Activated CD8-positive, alpha-beta T cell treated with anti-CD3 and anti-CD28 coated beads, Interleukin-2, amount 10 ng/mL, durations not matched to agents 7 days and 5 days (primary cell): ENCODE data around the gene TRAM2. TPM values are rescaled to one million over a fixed set of nuclear protein-coding genes. Genes with fewer than 3 reads are reported as not detected.

Experiments used
- ATAC-seq: fragments of 150-1000 bp; cut with Tn5 transposase; one replicate; pipeline ENCODE4 v1.10.0; 2021; ENCODE audit warnings: moderate library complexity
- CTCF ChIA-PET: fragments of 350-600 bp; sonication (Branson Sonifier 250); formaldehyde crosslinking; loops from one replicate; lab custom pipeline; 2021; ENCODE audit warnings: antibody characterized with exemption; lab: Charles Lee
- POLR2A ChIA-PET: fragments of 350-600 bp; sonication (Branson Sonifier 250); formaldehyde crosslinking; loops from one replicate; lab custom pipeline; 2021; ENCODE audit warnings: antibody characterized with exemption; lab: Charles Lee
- DNase-seq: peaks from one replicate; pipeline ENCODE4 v3.0.0-alpha.2; 2020
- H3K27ac Mint-ChIP-seq: one replicate; pipeline ENCODE4 v1.8.0; 2021; ENCODE audit warnings: mild to moderate bottlenecking, mixed read lengths
- H3K27me3 Mint-ChIP-seq: one replicate; pipeline ENCODE4 v1.8.0; 2021; ENCODE audit warnings: low read depth, mixed read lengths
- H3K36me3 Mint-ChIP-seq: one replicate; pipeline ENCODE4 v1.8.0; 2021; ENCODE audit warnings: low read depth, mixed read lengths
- H3K4me1 Mint-ChIP-seq: one replicate; pipeline ENCODE4 v1.8.0; 2021; ENCODE audit warnings: low read depth, mixed read lengths
- H3K4me3 Mint-ChIP-seq: one replicate; pipeline ENCODE4 v1.8.0; 2021; ENCODE audit warnings: mild to moderate bottlenecking, mixed read lengths
- H3K9me3 Mint-ChIP-seq: one replicate; pipeline ENCODE4 v1.8.0; 2022; ENCODE audit warnings: mixed read lengths; ENCODE audit not compliant: insufficient read depth
- total RNA-seq, 2 experiments: library from RNA; stranded (reverse); gene quantifications; one replicate each; pipeline ENCODE4 v1.2.3, GENCODE V29; 2021

Gene TRAM2
- total RNA-seq, 2 experiments from 2014 or later: 1.4 TPM

DNA sequence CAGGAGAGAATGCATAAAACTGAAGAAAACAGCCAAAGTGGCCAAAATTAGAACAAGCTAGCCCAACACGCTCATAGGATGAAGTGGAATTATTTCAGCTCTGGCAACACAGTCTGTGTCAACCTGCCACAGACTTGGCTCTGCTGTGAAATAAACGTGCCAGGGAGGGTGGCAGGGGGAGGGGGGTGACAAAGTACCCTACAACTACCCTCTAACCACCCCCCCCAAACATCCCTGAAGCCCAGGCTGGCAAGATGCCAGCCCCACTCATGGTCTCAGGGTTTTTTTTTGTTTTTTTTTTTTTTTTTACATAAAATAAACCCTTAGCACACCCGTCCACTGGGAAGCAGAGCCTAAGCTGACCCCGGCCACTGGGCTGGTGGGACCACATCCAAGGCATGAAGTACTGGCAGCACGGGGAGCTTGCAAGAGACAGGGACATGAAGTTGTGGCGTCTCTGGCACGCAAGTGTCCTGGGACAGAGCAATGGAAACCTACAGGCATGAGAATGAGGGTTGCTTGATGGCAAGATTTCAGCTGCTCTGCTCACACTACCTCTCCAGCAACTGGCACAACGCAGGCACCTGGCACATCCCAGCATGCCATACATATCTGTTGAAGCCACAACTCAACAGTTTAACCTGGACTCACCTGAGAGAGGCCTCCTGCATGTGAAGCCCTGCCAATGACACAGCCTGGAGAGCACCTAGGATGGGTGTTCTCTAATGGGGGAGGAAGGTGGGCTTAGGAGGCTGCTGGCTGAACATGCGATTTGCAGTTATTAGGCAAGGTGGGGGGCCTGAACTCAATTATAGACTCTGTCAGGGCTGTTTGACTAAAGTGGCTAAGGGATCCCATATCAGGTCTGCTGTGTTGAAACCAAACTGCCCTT is 76.4 kb downstream of the TRAM2 start:
- ATAC-seq (no peak), DNase-seq (no peak)
- Mint-ChIP-seq H3K4me3 (no peak overlapping the region), H3K4me1 (no peaks in the 10 kb centered on the region), H3K27me3 (no peaks in the 10 kb centered on the region), H3K27ac (no peak overlapping the region), H3K9me3 (no peaks in the 10 kb centered on the region), H3K36me3 (no peaks in the 10 kb centered on the region)
- POLR2A ChIA-PET: no interaction called here
- CTCF ChIA-PET: no interaction called here

DNA sequence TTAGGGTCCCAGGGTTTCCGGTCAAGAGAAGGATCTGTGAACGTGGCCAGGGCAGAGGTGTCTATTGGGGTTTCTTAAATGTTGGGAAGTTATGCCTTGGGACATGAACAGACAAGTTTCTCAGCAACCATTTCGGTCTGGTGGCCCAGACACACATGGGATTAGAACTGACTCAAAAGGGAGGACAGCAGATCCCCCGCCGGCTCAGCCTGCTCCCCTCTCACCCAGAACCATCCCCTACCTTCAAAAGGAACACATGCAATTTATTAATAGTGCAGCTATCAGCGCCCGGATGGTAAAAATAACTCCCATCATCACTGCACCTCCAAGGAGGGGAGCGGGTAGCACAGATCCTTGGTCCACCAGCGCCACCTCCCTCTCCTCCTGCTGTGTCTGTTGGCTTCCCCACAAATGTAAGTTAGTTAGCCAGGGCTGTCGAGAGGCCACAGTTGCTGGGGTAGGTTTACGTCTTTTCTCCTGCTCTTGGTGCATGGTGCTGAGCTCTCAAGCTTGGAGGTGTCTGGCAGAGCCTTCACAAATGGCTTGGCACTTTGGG is 77.1 kb downstream of the TRAM2 start:
- Mint-ChIP-seq H3K4me1 (no peaks in the 10 kb centered on the region), H3K27ac (no peak overlapping the region), H3K36me3 (no peaks in the 10 kb centered on the region), H3K9me3 (no peaks in the 10 kb centered on the region), H3K4me3 (no peak overlapping the region), H3K27me3 (no peaks in the 10 kb centered on the region)
- CTCF ChIA-PET: no interaction called here
- DNase-seq (no peak), ATAC-seq (no peak)
- POLR2A ChIA-PET: no interaction called here

DNA sequence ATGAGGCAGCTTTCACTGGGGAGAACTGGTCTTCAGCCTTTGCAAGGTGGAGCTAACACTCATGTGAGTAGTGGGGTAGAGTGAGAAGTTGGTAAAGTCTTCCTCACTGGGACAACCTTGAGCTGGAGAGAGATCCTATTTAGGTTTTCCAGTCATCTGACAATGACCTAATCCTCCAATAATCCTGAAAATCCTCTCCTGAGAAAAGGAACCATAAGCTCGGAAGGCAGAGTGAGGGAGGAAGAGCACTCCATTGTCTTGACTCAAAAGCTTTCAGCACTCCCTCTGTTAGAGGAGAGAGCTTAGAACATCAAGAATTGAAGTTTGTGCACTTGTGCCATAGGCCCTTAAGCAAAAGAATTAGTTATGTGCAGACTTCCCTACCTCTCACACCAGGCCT is 77.8 kb downstream of the TRAM2 start:
- Mint-ChIP-seq H3K4me3 (no peak overlapping the region), H3K27me3 (no peaks in the 10 kb centered on the region), H3K9me3 (no peaks in the 10 kb centered on the region), H3K36me3 (no peaks in the 10 kb centered on the region), H3K4me1 (peaks cover under 1% of the 10 kb centered on the region), H3K27ac (no peak overlapping the region)
- CTCF ChIA-PET: no interaction called here
- ATAC-seq: no peak
- no peak for DNase-seq
- POLR2A ChIA-PET: no interaction called here

DNA sequence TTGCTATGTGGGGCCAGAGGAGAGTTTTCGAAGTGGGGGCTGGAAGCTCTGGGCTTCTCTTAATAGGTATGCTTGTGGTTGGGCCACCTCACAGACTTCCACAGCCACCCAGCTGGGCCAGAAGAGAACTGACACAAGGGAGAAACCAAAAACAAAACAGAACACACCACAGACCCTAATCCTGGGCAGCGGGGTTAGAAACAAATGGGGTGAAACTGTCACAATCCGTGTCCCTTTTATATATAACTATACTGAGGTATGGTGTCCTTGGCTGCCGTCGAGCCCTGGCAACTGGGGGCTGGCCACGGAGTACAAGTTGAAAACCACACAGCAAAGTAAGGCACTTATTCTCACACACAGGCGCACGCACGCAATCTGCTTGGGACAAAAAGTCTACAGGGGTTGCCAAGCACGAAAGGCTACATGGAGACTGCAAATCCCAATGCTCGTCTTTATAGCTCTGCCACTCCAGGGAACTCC is 78.3 kb downstream of the TRAM2 start:
- H3K27me3 Mint-ChIP-seq: no peaks in the 10 kb centered on the region
- H3K36me3 Mint-ChIP-seq: no peaks in the 10 kb centered on the region
- no peak overlapping the region for H3K27ac Mint-ChIP-seq
- ChIA-PET CTCF (no interaction called here), POLR2A (no interaction called here)
- no peak for DNase-seq
- no peaks in the 10 kb centered on the region for H3K9me3 Mint-ChIP-seq
- H3K4me1 Mint-ChIP-seq: peaks cover 5% of the 10 kb centered on the region
- H3K4me3 Mint-ChIP-seq: no peak overlapping the region
- ATAC-seq: no peak

DNA sequence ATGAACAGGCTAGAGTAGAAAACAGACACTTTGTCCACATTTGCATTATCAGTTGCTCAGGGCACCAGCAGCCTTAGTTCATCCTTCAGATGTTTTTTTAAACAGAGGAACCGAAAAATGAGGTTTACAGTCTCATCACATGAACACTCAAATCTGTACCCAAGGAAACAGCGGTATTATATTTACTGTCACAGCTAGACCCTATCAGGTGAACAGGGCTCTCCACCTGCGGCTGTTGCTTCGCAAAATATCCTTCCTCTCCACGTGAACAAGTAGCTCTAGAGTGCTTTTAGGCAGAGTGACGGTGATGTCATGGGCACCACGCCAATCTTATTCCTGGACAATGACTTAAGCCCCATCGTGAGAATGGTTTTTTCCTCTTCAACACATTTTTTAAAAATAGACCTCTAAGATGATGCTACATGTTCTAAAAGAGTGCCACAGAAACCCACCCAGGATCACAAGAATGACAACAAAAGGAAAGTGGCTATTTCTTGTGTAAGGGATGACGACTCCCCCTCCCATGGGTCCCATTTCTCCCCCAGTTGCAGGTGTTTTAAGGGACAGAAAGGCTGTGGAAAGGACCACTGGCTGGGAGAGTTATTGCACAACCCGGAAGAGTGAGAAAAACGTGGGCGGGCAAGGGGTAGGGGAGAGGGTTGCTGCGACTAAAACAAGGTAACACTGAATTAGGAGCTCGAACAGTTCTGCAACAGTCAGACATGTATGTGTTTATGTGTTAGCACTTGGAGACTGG is 79.0 kb downstream of the TRAM2 start:
- H3K36me3 Mint-ChIP-seq: no peaks in the 10 kb centered on the region
- ChIA-PET POLR2A (no interaction called here), CTCF (no interaction called here)
- DNase-seq (no peak), ATAC-seq (no peak)
- H3K4me1 Mint-ChIP-seq: peaks cover 7% of the 10 kb centered on the region
- H3K4me3 Mint-ChIP-seq: no peak overlapping the region
- no peak overlapping the region for H3K27ac Mint-ChIP-seq
- H3K27me3 Mint-ChIP-seq: no peaks in the 10 kb centered on the region
- no peaks in the 10 kb centered on the region for H3K9me3 Mint-ChIP-seq

DNA sequence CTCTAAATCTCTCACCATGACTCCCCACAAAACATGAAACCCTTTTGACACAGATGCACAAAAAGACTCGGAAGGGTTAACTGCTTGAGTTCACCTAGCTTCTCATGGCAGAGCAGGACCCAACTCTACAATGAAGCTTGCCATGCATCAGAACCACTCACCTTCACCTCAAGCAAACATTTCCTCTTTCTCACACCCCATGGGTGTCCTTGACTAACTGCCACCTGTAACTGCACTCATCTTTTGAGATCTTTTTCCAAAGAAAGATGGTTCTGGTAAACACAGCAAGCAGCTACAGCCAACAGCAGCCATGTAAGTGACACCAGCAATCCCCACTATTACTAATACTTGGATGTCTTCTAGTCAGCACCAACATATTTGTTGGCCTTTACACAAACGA is 80.2 kb downstream of the TRAM2 start:
- ChIA-PET CTCF (interaction anchor here (1.5 kb wide), 1 partner anchor 166 kb away, joined by 4 read pairs; no protein-coding TSS in a partner anchor), POLR2A (no interaction called here)
- H3K27me3 Mint-ChIP-seq: no peaks in the 10 kb centered on the region
- H3K9me3 Mint-ChIP-seq: no peaks in the 10 kb centered on the region
- peaks cover 7% of the 10 kb centered on the region for H3K4me1 Mint-ChIP-seq
- ATAC-seq: no peak
- no peak for DNase-seq
- H3K27ac Mint-ChIP-seq: no peak overlapping the region
- no peak overlapping the region for H3K4me3 Mint-ChIP-seq
- H3K36me3 Mint-ChIP-seq: no peaks in the 10 kb centered on the region

DNA sequence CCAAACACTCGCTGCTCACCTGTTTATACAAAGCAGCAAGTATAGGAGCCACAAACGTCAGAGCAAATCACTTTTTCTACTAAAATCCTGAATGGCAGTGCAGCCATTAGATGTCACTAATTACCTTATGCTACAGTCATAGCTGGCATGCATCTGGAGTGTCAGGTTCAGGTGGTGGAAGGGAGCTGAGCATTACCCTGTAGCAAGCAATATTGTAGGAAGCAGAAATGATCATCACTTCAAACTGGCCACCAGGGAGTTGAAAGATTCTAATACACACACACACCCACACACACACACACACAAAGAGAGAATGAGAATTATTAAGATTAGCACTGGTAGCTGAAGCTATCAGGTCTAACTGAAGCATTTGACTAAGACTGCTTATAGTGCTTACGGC is 80.9 kb downstream of the TRAM2 start:
- Mint-ChIP-seq H3K9me3 (no peaks in the 10 kb centered on the region), H3K27ac (no peak overlapping the region), H3K4me1 (peaks cover 7% of the 10 kb centered on the region), H3K4me3 (no peak overlapping the region), H3K36me3 (no peaks in the 10 kb centered on the region), H3K27me3 (no peaks in the 10 kb centered on the region)
- CTCF ChIA-PET: interaction anchor here (1.0 to 1.5 kb wide), 2 partner anchors 156 to 167 kb away, joined by 4 to 5 read pairs; no protein-coding TSS in a partner anchor
- no peak for ATAC-seq
- DNase-seq: no peak
- POLR2A ChIA-PET: no interaction called here

DNA sequence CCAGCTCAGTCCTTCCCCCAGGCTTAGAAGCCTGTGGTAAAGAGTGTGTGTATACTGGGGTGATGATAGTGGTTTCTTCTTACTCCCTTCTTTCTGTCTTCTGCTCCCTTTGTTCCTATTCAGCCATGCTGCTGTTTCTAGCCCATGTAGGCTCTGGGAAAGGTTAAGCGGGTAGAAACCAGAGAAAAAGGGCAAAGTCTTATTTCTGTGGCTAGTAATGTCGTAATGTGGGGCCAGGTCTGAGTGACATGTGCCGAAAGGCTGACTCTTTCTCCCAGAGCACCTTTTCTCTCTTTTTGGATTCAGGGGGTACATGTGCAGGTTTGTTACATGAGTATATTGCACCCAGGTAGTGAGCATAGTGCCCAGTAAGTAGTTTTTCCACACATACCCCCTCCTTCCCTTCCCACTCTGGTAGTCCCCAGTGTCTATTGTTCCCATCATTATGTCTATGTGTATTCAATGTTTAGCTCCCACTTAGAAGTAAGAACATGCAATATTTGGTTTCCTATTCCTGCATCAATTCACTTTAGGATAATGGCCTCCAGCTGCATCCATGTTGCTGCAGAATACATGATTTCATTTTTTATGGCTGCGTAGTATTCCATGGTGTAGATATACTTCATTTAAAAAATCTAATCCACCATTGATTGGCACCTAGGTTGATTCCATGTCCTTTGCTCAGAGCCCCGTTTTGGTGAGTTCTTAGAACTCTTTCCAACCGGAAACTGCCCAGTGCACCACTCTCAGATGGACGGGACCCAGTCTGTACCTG is 82.4 kb downstream of the TRAM2 start:
- Mint-ChIP-seq H3K27ac (no peak overlapping the region), H3K27me3 (no peaks in the 10 kb centered on the region), H3K36me3 (no peaks in the 10 kb centered on the region), H3K4me3 (no peak overlapping the region), H3K4me1 (peaks cover 7% of the 10 kb centered on the region), H3K9me3 (no peaks in the 10 kb centered on the region)
- no peak for DNase-seq
- ChIA-PET POLR2A (no interaction called here), CTCF (interaction anchor here (1.0 kb wide), 1 partner anchor 81 kb away, joined by 4 read pairs; no protein-coding TSS in a partner anchor)
- no peak for ATAC-seq

DNA sequence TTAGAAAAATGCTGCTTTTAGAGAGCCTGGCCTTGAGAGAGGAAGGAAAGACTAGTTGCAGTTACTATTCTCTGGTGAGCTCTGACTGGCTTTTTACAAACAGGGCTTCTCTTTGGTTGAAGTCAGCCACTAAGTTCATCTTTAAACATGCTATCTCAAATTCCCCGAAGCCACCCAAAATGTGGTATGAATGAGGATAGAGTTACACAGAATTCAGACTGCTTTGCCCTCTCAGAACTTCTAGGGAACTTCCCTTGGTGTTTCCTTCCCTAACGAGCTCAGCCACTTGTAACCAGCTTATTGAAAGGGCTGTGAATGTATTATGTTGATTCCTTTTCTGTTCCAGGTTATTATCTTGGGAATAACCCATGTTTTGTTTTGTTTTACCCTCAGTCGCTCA is 83.2 kb downstream of the TRAM2 start:
- peaks cover 7% of the 10 kb centered on the region for H3K4me1 Mint-ChIP-seq
- H3K36me3 Mint-ChIP-seq: no peaks in the 10 kb centered on the region
- no peak overlapping the region for H3K27ac Mint-ChIP-seq
- DNase-seq: no peak
- no peaks in the 10 kb centered on the region for H3K27me3 Mint-ChIP-seq
- H3K4me3 Mint-ChIP-seq: no peak overlapping the region
- ChIA-PET CTCF (interaction anchor here (1.0 kb wide), 1 partner anchor 81 kb away, joined by 4 read pairs; no protein-coding TSS in a partner anchor), POLR2A (no interaction called here)
- no peaks in the 10 kb centered on the region for H3K9me3 Mint-ChIP-seq
- ATAC-seq: no peak

DNA sequence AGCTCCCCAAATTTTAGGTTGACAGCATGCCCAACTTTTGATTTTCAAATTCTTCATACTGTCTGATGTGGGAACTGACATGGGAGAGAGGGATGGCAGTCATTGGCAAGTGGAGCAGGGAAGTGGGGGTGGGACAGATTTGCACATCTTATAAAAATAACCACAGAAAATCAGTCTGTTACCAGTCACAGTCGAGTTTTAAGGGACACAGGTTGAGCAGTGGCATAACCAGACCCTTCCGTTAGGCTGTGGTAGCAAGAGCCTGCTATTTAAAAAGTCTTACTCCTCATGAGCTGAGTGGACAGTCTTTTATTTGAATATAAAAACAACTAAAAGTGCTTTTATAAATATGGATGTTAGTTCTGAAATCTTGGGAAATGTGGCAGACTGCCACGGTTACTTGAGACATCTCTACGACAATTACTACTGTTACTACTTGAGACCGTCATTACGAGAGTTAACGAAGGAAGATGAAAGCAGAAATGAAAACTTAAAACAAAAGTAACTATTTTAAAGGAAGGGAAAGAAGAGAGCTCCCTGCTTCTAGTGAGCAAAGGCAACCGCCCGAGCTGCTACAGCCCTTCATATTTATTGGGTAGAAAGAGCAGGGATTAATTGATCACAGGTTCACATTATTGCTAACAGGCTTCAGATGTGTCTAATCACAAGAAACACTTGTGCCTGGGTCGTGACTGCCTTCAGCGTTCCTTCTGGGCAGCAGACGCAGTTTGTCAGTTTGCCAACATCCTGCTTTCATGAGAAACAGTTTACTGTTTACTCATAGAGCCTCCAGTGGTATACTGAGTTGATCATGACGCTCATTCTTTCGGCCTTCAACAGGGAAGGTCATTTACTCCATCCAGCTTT is 85.4 kb downstream of the TRAM2 start:
- Mint-ChIP-seq H3K4me1 (peaks cover 7% of the 10 kb centered on the region), H3K4me3 (no peak overlapping the region), H3K9me3 (no peaks in the 10 kb centered on the region), H3K27ac (no peak overlapping the region), H3K27me3 (peaks cover 2% of the 10 kb centered on the region), H3K36me3 (no peaks in the 10 kb centered on the region)
- ChIA-PET POLR2A (no interaction called here), CTCF (no interaction called here)
- DNase-seq: no peak
- ATAC-seq: no peak

DNA sequence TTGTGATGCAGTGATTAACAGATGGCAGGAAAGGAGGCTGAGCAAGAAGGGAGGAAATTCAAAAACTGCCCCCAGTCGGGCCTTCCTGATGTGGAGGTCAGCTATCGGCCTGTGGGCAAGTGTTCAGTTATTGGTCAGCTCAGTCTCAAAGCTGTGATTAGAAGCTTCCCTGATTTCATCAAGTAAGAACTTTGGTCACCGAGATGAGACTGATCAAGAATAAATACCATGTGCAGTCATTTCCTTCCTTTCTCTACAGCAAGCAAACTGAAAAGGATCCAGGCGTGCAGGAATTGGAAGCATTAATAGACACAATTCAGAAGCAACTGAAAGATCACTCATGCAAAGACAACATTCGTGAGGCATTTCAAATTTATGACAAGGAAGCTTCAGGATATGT is 87.0 kb downstream of the TRAM2 start:
- Mint-ChIP-seq H3K9me3 (no peaks in the 10 kb centered on the region), H3K4me1 (peaks cover 7% of the 10 kb centered on the region), H3K4me3 (no peak overlapping the region), H3K27ac (no peak overlapping the region), H3K36me3 (no peaks in the 10 kb centered on the region), H3K27me3 (peaks cover 2% of the 10 kb centered on the region)
- DNase-seq (no peak), ATAC-seq (no peak)
- ChIA-PET POLR2A (no interaction called here), CTCF (no interaction called here)
